Parathyroid adenoma (tissue), 2 donors: ENCODE measurements around the gene TCOF1.

Source experiments
- H2AFZ ChIP-seq: fragments of 300-600 bp; sonication (generic); one replicate; pipeline ENCODE4 v1.7.0; 2017; ENCODE audit warnings: antibody characterized with exemption, mild to moderate bottlenecking
- H3K27ac ChIP-seq: fragments of 300-600 bp; sonication (generic); one replicate; pipeline ENCODE4 v1.7.0; 2017
- H3K27me3 ChIP-seq: fragments of 300-600 bp; sonication (generic); one replicate; pipeline ENCODE4 v1.7.0; 2017; ENCODE audit warnings: low read length; ENCODE audit not compliant: control insufficient read depth, insufficient read depth
- H3K36me3 ChIP-seq: fragments of 300-600 bp; sonication (generic); one replicate; pipeline ENCODE4 v1.7.0; 2017; ENCODE audit warnings: low read length; ENCODE audit not compliant: control insufficient read depth, insufficient read depth
- H3K4me1 ChIP-seq: fragments of 300-600 bp; sonication (generic); one replicate; pipeline ENCODE4 v1.7.0; 2017; ENCODE audit warnings: control low read depth
- H3K4me2 ChIP-seq: fragments of 300-600 bp; sonication (generic); one replicate; pipeline ENCODE4 v1.7.0; 2017; ENCODE audit warnings: low read length
- H3K4me3 ChIP-seq: fragments of 300-600 bp; sonication (generic); one replicate; pipeline ENCODE4 v1.7.0; 2017; ENCODE audit warnings: low read depth, low read length
- H3K79me2 ChIP-seq: fragments of 300-600 bp; sonication (generic); one replicate; pipeline ENCODE4 v1.7.0; 2017; ENCODE audit warnings: control low read depth
- H3K9ac ChIP-seq: fragments of 300-600 bp; sonication (generic); one replicate; pipeline ENCODE4 v1.7.0; 2017; ENCODE audit warnings: mild to moderate bottlenecking
- H3K9me3 ChIP-seq: fragments of 300-600 bp; sonication (generic); one replicate; pipeline ENCODE4 v1.7.0; 2017; ENCODE audit warnings: low read length; ENCODE audit not compliant: control insufficient read depth
- CTCF ChIP-seq: fragments of 300-600 bp; sonication (generic); IDR thresholded peaks from one replicate; pipeline ENCODE4 v1.7.0; 2017; ENCODE audit warnings: antibody characterized with exemption, mild to moderate bottlenecking
- donor health status: primary hyperparathyroidism.

The TCOF1 gene

GRCh38 chr5:150392680-150393079 lies 35.2 kb downstream of the TCOF1 start:
- Histone ChIP-seq H3K9me3 (no peaks in the 10 kb centered on the region), H3K9ac (no peak overlapping the region), H3K36me3 (no peaks in the 10 kb centered on the region), H3K79me2 (no peaks in the 10 kb centered on the region), H2AFZ (no peak overlapping the region), H3K4me1 (no peaks in the 10 kb centered on the region), H3K27me3 (no peaks in the 10 kb centered on the region), H3K4me3 (no peak overlapping the region), H3K4me2 (no peak overlapping the region), H3K27ac (no peak overlapping the region)
- no peak for TF ChIP-seq CTCF

- Histone ChIP-seq H3K79me2 (no peaks in the 10 kb centered on the region), H3K4me1 (no peaks in the 10 kb centered on the region), H3K27me3 (no peaks in the 10 kb centered on the region), H3K36me3 (no peaks in the 10 kb centered on the region), H3K4me2 (no peak overlapping the region), H3K4me3 (no peak overlapping the region), H3K9me3 (no peaks in the 10 kb centered on the region), H2AFZ (no peak overlapping the region), H3K27ac (no peak overlapping the region), H3K9ac (no peak overlapping the region)
- no peak for TF ChIP-seq CTCF
Measured at GRCh38 chr5:150393096-150393645, 35.7 kb downstream of the TCOF1 start.

- Histone ChIP-seq H2AFZ (no peak overlapping the region), H3K9me3 (no peaks in the 10 kb centered on the region), H3K4me2 (no peak overlapping the region), H3K36me3 (no peaks in the 10 kb centered on the region), H3K9ac (no peak overlapping the region), H3K4me3 (no peak overlapping the region), H3K4me1 (no peaks in the 10 kb centered on the region), H3K27me3 (no peaks in the 10 kb centered on the region), H3K79me2 (no peaks in the 10 kb centered on the region), H3K27ac (no peak overlapping the region)
- no peak for TF ChIP-seq CTCF
Measured at GRCh38 chr5:150394131-150394530, 36.6 kb downstream of the TCOF1 start.

GRCh38 chr5:150394912-150395687 lies 37.6 kb downstream of the TCOF1 start:
- no peak for TF ChIP-seq CTCF
- Histone ChIP-seq H3K4me3 (no peak overlapping the region), H3K27me3 (no peaks in the 10 kb centered on the region), H3K79me2 (no peaks in the 10 kb centered on the region), H3K4me1 (no peaks in the 10 kb centered on the region), H3K9me3 (no peaks in the 10 kb centered on the region), H3K27ac (no peak overlapping the region), H3K4me2 (no peak overlapping the region), H2AFZ (no peak overlapping the region), H3K36me3 (no peaks in the 10 kb centered on the region), H3K9ac (no peak overlapping the region)

- no peak overlapping the region for H3K4me2 ChIP-seq
- H3K4me3 ChIP-seq: no peak overlapping the region
- no peaks in the 10 kb centered on the region for H3K36me3 ChIP-seq
- H3K27me3 ChIP-seq: no peaks in the 10 kb centered on the region
- H2AFZ ChIP-seq: no peak overlapping the region
- no peaks in the 10 kb centered on the region for H3K4me1 ChIP-seq
- no peak for TF ChIP-seq CTCF
- no peaks in the 10 kb centered on the region for H3K79me2 ChIP-seq
- H3K9me3 ChIP-seq: no peaks in the 10 kb centered on the region
- no peak overlapping the region for H3K27ac ChIP-seq
- no peak overlapping the region for H3K9ac ChIP-seq
Measured at GRCh38 chr5:150395688-150395975, 38.1 kb downstream of the TCOF1 start.
